Motor neuron (in vitro differentiated cells): ENCODE results near the gene PLK4. TPM values are rescaled to one million over a fixed set of nuclear protein-coding genes. Genes with fewer than 3 reads are reported as not detected.
"Not testable (repeated sequence)": the region's sequence is repeated elsewhere in the genome, so short reads cannot be mapped to it uniquely, and the experiment has no call there.

Source experiments
- ATAC-seq, 8 experiments: fragments of 200-7000 bp; cut with Tn5 transposase; replicated peaks in 6 of 8; 2 replicates each; pipeline ENCODE4 v1.8.0; 2021; ENCODE audit warnings: mild to moderate bottlenecking in 8 of 8, moderate library complexity in 8 of 8
- H3K27ac ChIP-seq, 2 donors: fragments of 250-450 bp; sonication (Bioruptor Pico); 2 replicates each; pipeline ENCODE4 v1.9.0; 2021; ENCODE audit warnings: antibody characterized with exemption in 2 of 2, mild to moderate bottlenecking in 2 of 2, moderate library complexity in 1 of 2
- H3K4me1 ChIP-seq, 2 donors: fragments of 250-450 bp; sonication (Bioruptor Pico); replicated peaks in 1 of 2; 2 replicates each; pipeline ENCODE4 v1.6.1; 2021; ENCODE audit warnings: antibody characterized with exemption in 2 of 2, mild to moderate bottlenecking in 2 of 2, moderate library complexity in 1 of 2
- H3K4me3 ChIP-seq, 5 donors: fragments of 250-450 bp; sonication (Bioruptor Pico); 2 replicates each; pipeline ENCODE4 v1.9.0; 2021; ENCODE audit warnings: antibody characterized with exemption in 5 of 5, mild to moderate bottlenecking in 5 of 5, moderate library complexity in 4 of 5
- WGBS, 10 experiments: fragments of 450-650 bp; shearing (Covaris generic); methylation state at CpG; one replicate each; pipeline ENCODE4 v1.0.0; 2022; 5-methylcytosine and 5-hydroxymethylcytosine counted together
- in situ Hi-C, 9 experiments: fragments of 400-800 bp; cut with MboI; loops; one replicate each; pipeline ENCODE4 v1.15.0; 2021; ENCODE audit warnings: low sequenced_read_pairs in 9 of 9, low pct_unique_long_range_greater_than_20kb in 2 of 9; ENCODE audit not compliant: unreplicated experiment in 9 of 9
- total RNA-seq, 8 experiments: library from RNA; unstranded; fragments of 300-600 nt; gene quantifications; 2 replicates each; pipeline versions ENCODE4 v1.2.3 to v1.2.4, GENCODE V29; 2022

The PLK4 gene
- total RNA-seq, 8 experiments from 2014 or later, result 1.6 to 19.7 (median 3.6) TPM; not detected in 1

DNA sequence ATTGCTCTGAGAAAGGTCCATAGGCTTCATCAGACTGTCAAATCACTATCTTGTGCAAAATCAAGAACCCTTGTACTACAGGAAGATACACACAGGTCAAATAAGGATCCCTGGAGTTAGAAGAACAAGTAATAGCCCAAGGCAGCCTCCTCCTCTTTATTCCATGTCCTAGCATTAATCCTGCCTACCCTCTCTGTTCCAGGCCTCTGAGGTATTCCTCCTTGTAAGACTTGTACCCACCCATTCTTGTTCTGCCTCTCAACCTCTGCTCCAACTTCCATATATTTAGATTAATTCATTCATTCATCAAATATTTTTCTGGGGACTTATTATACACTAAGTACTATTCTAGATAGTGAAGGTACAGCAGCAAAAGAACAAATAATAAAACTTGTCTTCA lies 10.4 kb upstream of the PLK4 start:
- Histone ChIP-seq H3K4me3 (no peak overlapping the region), H3K4me1 (no peaks in the 10 kb centered on the region), H3K27ac (no peak overlapping the region)
- ATAC-seq, result peak in 3 of 8 experiments; percentile 61 to 79 (median 67)
- in situ Hi-C loops, result no loop called here

GRCh38 chr4:127870688-127871087 lies 10.0 kb upstream of the PLK4 start:
- H3K4me3 ChIP-seq, result no peak overlapping the region
- in situ Hi-C loops, result no loop called here
- no peak overlapping the region for H3K27ac ChIP-seq
- peak in 7 of 8 experiments; percentile 24 to 99 (median 50) for ATAC-seq
- WGBS, 10 experiments, result 21 to 100% (median 75%) methylated on average over 1 to 3 of the region's 3 CpGs; no CpG with 5 or more reads in 2 of the 10 experiments
- H3K4me1 ChIP-seq, result no peaks in the 10 kb centered on the region

GRCh38 chr4:127875791-127876190 lies 4.9 kb upstream of the PLK4 start:
- in situ Hi-C loops, result no loop called here
- no peak overlapping the region for H3K27ac ChIP-seq
- no peak overlapping the region for H3K4me3 ChIP-seq
- peaks cover 0 to 3% of the 10 kb centered on the region in 2 donors for H3K4me1 ChIP-seq
- ATAC-seq, result peak in 1 of 8 experiments; percentile 18

- no peak for ATAC-seq
- 0 to 10% (median 0%) methylated on average over 3 to 6 of the region's 7 CpGs; no CpG with 5 or more reads in 3 of the 10 experiments for WGBS, 10 experiments
- in situ Hi-C loops, result no loop called here
- Histone ChIP-seq H3K4me3 (peak overlapping the region; percentile 75 to 99 (median 84)), H3K27ac (no peak overlapping the region), H3K4me1 (peaks cover 0 to 3% of the 10 kb centered on the region in 2 donors)
Observed at GRCh38 chr4:127881563-127881864, 821 bp downstream of the PLK4 start.

- Histone ChIP-seq H3K4me1 (no peaks in the 10 kb centered on the region), H3K4me3 (no peak overlapping the region), H3K27ac (no peak overlapping the region)
- 50 to 100% (median 86%) methylated on average over 1 of the region's 1 CpG; no CpG with 5 or more reads in 1 of the 10 experiments for WGBS, 10 experiments
- ATAC-seq, result no peak
- in situ Hi-C loops, result no loop called here
Observed at GRCh38 chr4:127888559-127888958, 7.9 kb downstream of the PLK4 start.

GRCh38 chr4:127889903-127890302 lies 9.2 kb downstream of the PLK4 start:
- ATAC-seq, result no peak
- Histone ChIP-seq H3K4me3 (no peak overlapping the region), H3K27ac (no peak overlapping the region), H3K4me1 (no peaks in the 10 kb centered on the region)
- in situ Hi-C loops, result no loop called here
- 43 to 100% (median 88%) methylated on average over 1 to 3 of the region's 3 CpGs; no CpG with 5 or more reads in 2 of the 10 experiments for WGBS, 10 experiments

DNA sequence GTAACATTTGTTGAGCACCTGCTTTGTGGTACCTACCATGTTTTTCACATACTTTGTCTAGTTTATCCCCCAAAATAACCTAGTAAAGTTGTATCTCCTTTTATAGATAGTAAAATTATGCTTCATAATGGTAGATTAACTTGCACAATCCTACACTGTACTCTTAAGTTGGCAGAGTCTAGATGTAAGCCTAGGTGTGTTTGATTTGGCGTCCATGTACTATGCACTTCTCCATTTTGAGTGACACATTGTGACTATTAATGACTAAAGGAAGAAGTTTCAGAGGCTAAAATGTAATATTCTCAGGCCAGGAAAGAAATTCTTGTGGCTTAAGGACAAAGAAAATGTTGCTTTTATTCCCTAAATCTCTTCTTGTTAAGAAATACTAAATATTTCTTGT lies 15.4 kb downstream of the PLK4 start:
- Histone ChIP-seq H3K4me1 (no peaks in the 10 kb centered on the region), H3K4me3 (no peak overlapping the region), H3K27ac (no peak overlapping the region)
- 100% methylated on average over 1 of the region's 1 CpG; no CpG with 5 or more reads in 3 of the 10 experiments for WGBS, 10 experiments
- no peak for ATAC-seq
- in situ Hi-C loops, result no loop called here

DNA sequence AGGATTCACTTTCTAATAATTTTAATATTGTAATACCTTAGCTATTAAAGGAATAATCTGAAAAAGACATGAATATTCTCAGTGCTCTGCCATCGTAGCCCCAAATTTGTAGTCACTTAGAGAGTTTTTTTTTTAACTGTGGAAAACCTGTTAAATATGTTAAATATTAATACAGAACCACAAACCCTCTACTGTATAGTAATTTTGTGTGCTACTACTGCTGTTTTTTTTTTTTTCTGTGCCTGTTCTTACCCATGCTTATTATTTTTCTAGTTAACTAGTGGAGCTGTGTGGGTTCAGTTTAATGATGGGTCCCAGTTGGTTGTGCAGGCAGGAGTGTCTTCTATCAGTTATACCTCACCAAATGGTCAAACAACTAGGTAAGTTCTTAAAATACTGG lies 15.8 kb downstream of the PLK4 start:
- WGBS, 10 experiments, result 75 to 100% (median 90%) methylated on average over 1 of the region's 1 CpG; no CpG with 5 or more reads in 2 of the 10 experiments
- no peak for ATAC-seq
- in situ Hi-C loops, result no loop called here

GRCh38 chr4:127899682-127900081 lies 19.0 kb downstream of the PLK4 start:
- H3K4me1 ChIP-seq, H3K27ac ChIP-seq, in situ Hi-C loops, ATAC-seq, H3K4me3 ChIP-seq: not testable (repeated sequence)
- WGBS, 10 experiments, result 96 to 100% (median 100%) methylated on average over 1 to 3 of the region's 4 CpGs; no CpG with 5 or more reads in 2 of the 10 experiments

More for the DNA sequence above, 15.8 kb downstream of the PLK4 start:
- H3K4me1 ChIP-seq, result no peaks in the 10 kb centered on the region
- no peak overlapping the region for H3K27ac ChIP-seq
- H3K4me3 ChIP-seq, result no peak overlapping the region

DNA sequence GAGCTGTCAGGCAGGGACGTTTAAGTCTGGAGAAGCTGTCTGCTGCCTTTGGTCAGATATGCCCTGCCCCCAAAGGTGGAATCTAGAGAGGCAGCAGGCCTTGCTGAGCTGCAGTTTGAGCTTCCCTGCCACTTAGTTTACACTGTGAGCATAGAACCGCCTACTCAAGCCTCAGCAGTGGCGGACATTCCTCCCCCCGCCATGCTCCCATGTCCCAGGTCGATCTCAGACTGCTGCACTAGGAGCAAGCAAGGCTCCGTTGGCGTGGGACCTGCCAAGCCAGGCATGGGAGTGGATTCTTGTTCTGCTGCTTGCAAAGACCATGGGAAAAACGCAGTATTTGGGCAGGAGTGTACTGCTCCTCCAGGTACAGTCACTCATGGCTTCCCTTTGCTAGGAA lies 24.3 kb downstream of the PLK4 start:
- WGBS, 10 experiments, result 73 to 100% (median 90%) methylated on average over 1 to 6 of the region's 8 CpGs; no CpG with 5 or more reads in 4 of the 10 experiments

DNA sequence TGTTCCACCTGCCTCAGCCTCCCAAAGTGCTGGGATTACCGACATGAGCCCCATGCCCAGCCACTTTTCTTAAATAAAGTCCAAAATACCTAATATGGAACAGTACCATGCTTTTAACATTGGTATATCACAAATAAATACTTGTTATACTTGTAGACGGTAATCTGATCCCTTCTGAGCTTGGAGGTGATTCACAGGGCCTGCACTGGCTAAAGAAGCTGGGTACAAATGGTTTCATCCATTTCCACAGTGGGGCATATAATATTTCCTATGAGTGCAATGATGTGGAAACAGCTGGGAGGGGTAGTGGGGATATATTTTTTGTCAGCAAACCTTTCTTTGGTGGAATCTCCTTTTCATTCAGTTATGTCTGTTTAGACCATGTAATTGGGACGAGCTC lies 35.8 kb downstream of the PLK4 start:
- Histone ChIP-seq H3K4me1 (no peaks in the 10 kb centered on the region), H3K4me3 (no peak overlapping the region), H3K27ac (no peak overlapping the region)
- 79 to 100% (median 80%) methylated on average over 1 to 3 of the region's 3 CpGs; no CpG with 5 or more reads in 3 of the 10 experiments for WGBS, 10 experiments
- ATAC-seq, result no peak
- in situ Hi-C loops, result no loop called here

More for the DNA sequence above, 24.3 kb downstream of the PLK4 start:
- in situ Hi-C loops, result no loop called here
- Histone ChIP-seq H3K4me3 (no peak overlapping the region), H3K27ac (no peak overlapping the region), H3K4me1 (no peaks in the 10 kb centered on the region)
- ATAC-seq, result no peak

DNA sequence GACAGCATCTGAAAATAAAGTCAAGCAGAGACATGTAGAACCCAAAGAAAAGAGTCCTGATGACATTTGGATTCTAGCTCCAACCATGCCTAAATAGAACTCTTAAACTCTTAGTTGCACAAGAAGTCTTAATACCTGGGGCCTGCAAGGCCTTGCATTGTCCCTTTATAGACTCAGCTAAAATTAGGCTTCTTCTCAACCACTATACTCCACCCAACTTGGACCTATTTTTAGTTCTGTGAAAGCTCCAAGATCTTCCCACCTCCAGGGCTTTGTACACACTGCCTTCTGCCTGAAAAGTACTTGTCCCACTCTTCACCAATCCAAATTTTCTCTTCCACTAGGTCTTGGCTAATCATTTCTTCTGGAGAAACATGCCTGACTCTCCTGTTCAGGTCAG lies 36.5 kb downstream of the PLK4 start:
- ATAC-seq, result peak in 2 of 8 experiments; percentile 21 to 41
- Histone ChIP-seq H3K4me3 (no peak overlapping the region), H3K27ac (no peak overlapping the region), H3K4me1 (no peaks in the 10 kb centered on the region)
- in situ Hi-C loops, result no loop called here

- H3K27ac ChIP-seq, result no peak overlapping the region
- no peak for ATAC-seq
- in situ Hi-C loops, result no loop called here
- 90 to 100% (median 94%) methylated on average over 1 to 3 of the region's 3 CpGs; no CpG with 5 or more reads in 3 of the 10 experiments for WGBS, 10 experiments
- no peaks in the 10 kb centered on the region for H3K4me1 ChIP-seq
- no peak overlapping the region for H3K4me3 ChIP-seq
Observed at GRCh38 chr4:127920521-127920920, 39.8 kb downstream of the PLK4 start.

GRCh38 chr4:127922226-127922625 lies 41.5 kb downstream of the PLK4 start:
- 80 to 100% (median 98%) methylated on average over 1 to 2 of the region's 2 CpGs; no CpG with 5 or more reads in 2 of the 10 experiments for WGBS, 10 experiments
- Histone ChIP-seq H3K4me1 (no peaks in the 10 kb centered on the region), H3K27ac (no peak overlapping the region), H3K4me3 (no peak overlapping the region)
- no peak for ATAC-seq
- in situ Hi-C loops, result no loop called here
